ENCODE measurements around the gene NKRF.
A peak's percentile ranks its signal among the peaks of the same experiment; 100 is the strongest.

Gene NKRF

DNA sequence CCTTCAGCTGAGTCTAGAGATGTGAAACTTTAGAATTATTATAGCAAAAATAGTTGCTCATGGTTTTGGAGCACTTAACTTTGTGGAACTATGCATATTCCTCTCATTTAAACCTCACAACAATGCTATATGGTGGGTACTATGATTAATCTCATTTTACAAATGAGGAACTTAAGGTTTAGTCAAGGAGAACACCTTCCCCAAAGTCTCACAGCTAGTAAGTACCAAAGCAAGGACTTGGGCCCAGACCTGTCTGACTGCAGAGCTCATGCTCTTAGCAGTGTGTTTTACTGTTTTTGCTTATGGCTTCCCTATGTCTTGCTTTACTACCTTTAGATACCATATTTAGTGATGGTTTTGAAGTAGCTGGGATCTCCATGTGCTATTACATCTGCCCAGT, 26.8 kb downstream of the NKRF start:
- no peak overlapping the region for H3K27ac ChIP-seq
- TF ChIP-seq, protein P1, sequence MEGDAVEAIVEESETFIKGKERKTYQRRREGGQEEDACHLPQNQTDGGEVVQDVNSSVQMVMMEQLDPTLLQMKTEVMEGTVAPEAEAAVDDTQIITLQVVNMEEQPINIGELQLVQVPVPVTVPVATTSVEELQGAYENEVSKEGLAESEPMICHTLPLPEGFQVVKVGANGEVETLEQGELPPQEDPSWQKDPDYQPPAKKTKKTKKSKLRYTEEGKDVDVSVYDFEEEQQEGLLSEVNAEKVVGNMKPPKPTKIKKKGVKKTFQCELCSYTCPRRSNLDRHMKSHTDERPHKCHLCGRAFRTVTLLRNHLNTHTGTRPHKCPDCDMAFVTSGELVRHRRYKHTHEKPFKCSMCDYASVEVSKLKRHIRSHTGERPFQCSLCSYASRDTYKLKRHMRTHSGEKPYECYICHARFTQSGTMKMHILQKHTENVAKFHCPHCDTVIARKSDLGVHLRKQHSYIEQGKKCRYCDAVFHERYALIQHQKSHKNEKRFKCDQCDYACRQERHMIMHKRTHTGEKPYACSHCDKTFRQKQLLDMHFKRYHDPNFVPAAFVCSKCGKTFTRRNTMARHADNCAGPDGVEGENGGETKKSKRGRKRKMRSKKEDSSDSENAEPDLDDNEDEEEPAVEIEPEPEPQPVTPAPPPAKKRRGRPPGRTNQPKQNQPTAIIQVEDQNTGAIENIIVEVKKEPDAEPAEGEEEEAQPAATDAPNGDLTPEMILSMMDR (IDR thresholded peaks at IDR 0.05), result no peak
- TF ChIP-seq ZFX (IDR thresholded peaks at IDR 0.05; ENCODE audit: borderline replicate concordance), result no peak

DNA sequence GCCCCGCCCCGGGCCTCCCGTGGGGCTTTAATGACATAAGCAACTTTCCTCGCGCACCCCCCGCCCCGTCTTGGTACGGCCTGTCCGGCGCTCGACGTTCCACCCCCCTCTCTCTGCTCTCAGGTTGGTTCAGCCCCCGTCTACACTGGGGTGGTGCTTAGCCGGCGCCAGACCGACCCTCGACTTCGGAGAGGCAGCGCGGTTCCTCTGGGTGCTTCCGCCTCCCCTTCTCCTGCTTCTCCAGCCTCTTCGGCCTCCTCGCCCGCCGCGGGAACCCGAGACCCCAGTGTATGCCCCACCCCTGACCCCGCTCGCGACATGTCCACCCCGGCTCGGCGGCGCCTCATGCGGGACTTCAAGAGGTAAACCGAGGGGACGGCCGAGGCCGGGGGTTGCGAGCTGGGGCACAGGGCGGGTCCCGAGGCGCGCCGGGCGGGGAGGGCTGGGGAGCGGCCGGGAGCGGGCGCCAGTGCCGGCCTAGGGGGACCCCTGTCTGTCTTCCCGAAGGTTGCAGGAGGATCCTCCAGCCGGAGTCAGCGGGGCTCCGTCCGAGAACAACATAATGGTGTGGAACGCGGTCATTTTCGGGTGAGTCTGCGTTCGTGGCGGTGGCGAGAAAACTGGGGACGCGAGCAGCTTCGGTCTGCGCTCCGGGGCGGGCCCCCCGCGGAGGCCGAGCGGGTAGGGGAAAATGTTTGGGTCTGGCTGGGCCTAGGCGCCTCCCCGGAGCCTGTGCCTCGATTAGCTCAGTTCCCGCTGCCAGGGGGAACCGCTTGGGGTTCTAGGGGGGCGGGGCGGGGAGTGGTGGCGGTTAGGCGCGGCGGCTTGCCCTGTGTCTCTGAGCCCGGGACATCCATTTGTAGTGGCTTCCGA, 31.6 kb downstream of the NKRF start, which contains the start of gene UBE2A:
TSS of gene UBE2A (plus strand) at position 170 of the 873 bp plus-strand sequence. CDS start at position 319, 149 bp downstream.
- TF ChIP-seq, protein P1 (IDR thresholded peaks at IDR 0.05), result 0 out of 2 replicates have a peak, but pooled peaks have one; percentile 14
- TF ChIP-seq ZFX (IDR thresholded peaks at IDR 0.05; ENCODE audit: borderline replicate concordance), result no peak
- peak within 1 kb of the TSS; percentile 51 for H3K27ac ChIP-seq

DNA sequence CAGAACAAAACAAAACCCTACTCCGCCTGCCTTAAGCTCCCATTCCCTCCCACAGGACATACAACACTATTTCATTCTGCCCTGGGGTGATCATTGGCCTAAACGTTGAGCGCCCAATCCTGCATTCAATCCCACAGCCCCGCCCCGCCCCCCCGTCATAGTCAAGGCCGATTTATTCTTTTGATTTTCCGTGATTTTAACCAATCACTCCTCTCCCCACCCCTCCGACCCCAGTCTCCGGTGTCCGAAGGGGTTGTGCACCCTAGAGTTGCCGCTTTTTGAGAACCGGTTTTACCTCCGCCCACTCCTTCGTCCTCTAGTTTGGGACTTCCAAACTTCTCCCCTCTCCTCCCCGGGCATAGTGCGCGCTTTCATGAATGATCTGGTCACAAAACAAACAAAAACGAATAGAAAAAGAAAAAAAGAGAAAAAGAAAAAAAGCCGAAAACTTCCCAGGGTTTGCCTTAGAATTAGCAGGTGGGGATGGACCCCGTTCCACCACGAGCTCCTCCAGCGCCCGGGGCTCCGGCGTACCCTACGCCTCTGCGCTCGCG, 32.3 kb downstream of the NKRF start:
- H3K27ac ChIP-seq, result peak overlapping the region; percentile 51
- TF ChIP-seq, protein P1 (IDR thresholded peaks at IDR 0.05), result no peak
- TF ChIP-seq ZFX (IDR thresholded peaks at IDR 0.05; ENCODE audit: borderline replicate concordance), result no peak

DNA sequence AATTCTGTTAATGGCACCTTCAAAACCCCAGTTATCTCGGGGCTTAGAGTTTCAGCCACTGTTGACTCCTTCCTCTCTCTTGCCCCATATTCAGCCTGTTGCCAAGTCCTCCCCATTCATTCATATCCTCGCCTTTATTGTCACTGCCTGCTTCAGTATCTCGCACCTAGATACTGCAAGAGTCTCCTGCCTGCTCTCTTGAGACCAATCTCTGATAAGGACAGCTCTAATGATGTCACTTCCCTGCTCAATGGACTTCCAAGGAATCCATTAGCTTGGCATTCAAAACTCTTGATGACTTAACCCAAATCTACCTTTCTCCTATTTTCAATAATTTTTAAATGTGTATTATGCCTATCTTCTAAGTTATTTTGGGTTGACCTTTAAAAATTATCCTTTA, 33.0 kb downstream of the NKRF start:
- TF ChIP-seq, protein P1 (IDR thresholded peaks at IDR 0.05), result no peak
- TF ChIP-seq ZFX (IDR thresholded peaks at IDR 0.05; ENCODE audit: borderline replicate concordance), result no peak
- H3K27ac ChIP-seq, result no peak overlapping the region

DNA sequence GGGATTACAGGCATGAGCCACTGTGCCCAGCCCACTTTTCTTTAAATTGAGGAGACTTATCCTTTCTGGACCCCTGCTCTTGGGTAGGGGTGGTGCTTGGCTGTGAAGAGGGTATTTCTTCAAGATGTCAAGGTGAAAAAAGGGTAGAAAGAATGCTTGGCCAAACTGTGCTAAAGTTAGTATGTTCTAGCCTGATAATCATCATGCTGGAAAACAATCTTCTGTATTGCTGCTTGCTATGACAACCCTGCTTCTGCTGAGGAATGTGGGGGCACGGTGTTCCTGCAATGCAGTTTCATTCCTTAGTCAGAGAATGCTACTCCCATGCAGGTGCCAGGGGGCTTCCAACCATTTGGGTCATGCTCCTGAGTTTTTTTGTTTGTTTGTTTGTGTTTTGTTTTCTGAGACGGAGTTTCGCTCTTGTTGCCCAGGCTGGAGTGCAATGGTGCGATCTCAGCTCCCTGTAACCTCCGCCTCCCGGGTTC, 35.8 kb downstream of the NKRF start:
- TF ChIP-seq, protein P1 (IDR thresholded peaks at IDR 0.05), result no peak
- no peak for TF ChIP-seq ZFX (IDR thresholded peaks at IDR 0.05; ENCODE audit: borderline replicate concordance)

DNA sequence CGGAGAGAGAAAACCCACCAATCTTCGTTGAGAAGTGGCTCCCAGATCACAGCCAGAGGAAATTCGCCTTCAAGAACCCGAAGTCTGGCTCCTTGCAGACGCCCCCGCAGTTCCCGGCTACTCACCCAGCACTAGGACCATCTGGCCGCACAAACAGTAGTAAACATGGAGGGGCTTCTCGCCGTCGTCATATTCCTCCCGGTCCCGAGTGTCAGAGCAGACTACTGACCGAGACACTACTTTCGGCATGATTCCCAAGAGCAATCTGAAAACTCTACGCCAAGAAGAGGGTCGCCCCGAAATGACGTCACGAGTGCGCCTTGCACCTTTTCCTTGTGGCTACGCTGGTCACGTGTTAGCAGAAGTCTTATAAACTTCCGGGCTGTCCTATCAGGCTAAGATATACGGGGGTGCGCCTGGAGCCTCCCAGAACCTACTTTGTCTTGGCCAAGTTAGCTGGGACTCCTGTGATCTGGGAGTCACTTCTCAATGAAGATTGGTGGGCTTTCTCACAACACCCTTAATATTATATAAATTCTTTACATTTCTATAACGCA, 41.0 kb downstream of the NKRF start, which contains the start of gene STEEP1:
TSS of gene STEEP1 (minus strand) at position 303 of the 557 bp plus-strand sequence. CDS start at position 249, 54 bp downstream.
- TF ChIP-seq, protein P1 (IDR thresholded peaks at IDR 0.05), result no peak
- no peak for TF ChIP-seq ZFX (IDR thresholded peaks at IDR 0.05; ENCODE audit: borderline replicate concordance)
- peak within 1 kb of the TSS; percentile 40; the same call in 1 of the 2 replicates for H3K27ac ChIP-seq

More for the DNA sequence above, 35.8 kb downstream of the NKRF start:
- no peak overlapping the region for H3K27ac ChIP-seq
